ENCODE data around the gene DELE1.
"Not testable (repeated sequence)": the region's sequence is repeated elsewhere in the genome, so short reads cannot be mapped to it uniquely, and the experiment has no call there.

The DELE1 gene

GRCh38 chr5:141883892-141884318, 39.8 kb upstream of the DELE1 start:
- no peak for DNase-seq (ENCODE audit: low read depth in 4 of 4, low spot score in 1 of 4)

GRCh38 chr5:141889282-141889871, 34.3 kb upstream of the DELE1 start:
- no peak for DNase-seq (ENCODE audit: low read depth in 4 of 4, low spot score in 1 of 4)

GRCh38 chr5:141890429-141890828, 33.2 kb upstream of the DELE1 start:
- not testable (repeated sequence) for DNase-seq (ENCODE audit: low read depth in 4 of 4, low spot score in 1 of 4)

- DNase-seq (ENCODE audit: low read depth in 4 of 4, low spot score in 1 of 4): no peak
Observed at GRCh38 chr5:141897425-141897824, 26.2 kb upstream of the DELE1 start.

GRCh38 chr5:141898448-141899049, 25.1 kb upstream of the DELE1 start:
- no peak for DNase-seq (ENCODE audit: low read depth in 4 of 4, low spot score in 1 of 4)

GRCh38 chr5:141902015-141902814, 21.5 kb upstream of the DELE1 start:
- no peak for DNase-seq (ENCODE audit: low read depth in 4 of 4, low spot score in 1 of 4)

GRCh38 chr5:141903261-141903660, 20.4 kb upstream of the DELE1 start:
- DNase-seq (ENCODE audit: low read depth in 4 of 4, low spot score in 1 of 4): no peak

- DNase-seq (ENCODE audit: low read depth in 4 of 4, low spot score in 1 of 4): no peak
Observed at GRCh38 chr5:141904551-141904950, 19.1 kb upstream of the DELE1 start.

- no peak for DNase-seq (ENCODE audit: low read depth in 4 of 4, low spot score in 1 of 4)
Observed at GRCh38 chr5:141906517-141906916, 17.2 kb upstream of the DELE1 start.

- DNase-seq (ENCODE audit: low read depth in 4 of 4, low spot score in 1 of 4): no peak
Observed at GRCh38 chr5:141906972-141907371, 16.7 kb upstream of the DELE1 start.

- no peak for DNase-seq (ENCODE audit: low read depth in 4 of 4, low spot score in 1 of 4)
Observed at GRCh38 chr5:141908796-141909195, 14.9 kb upstream of the DELE1 start.

GRCh38 chr5:141909212-141909611, 14.5 kb upstream of the DELE1 start:
- no peak for DNase-seq (ENCODE audit: low read depth in 4 of 4, low spot score in 1 of 4)

GRCh38 chr5:141910271-141910673, 13.4 kb upstream of the DELE1 start:
- no peak for DNase-seq (ENCODE audit: low read depth in 4 of 4, low spot score in 1 of 4)

GRCh38 chr5:141913560-141914198, 10.0 kb upstream of the DELE1 start:
- DNase-seq (ENCODE audit: low read depth in 4 of 4, low spot score in 1 of 4): no peak

GRCh38 chr5:141914199-141914743, 9.4 kb upstream of the DELE1 start:
- no peak for DNase-seq (ENCODE audit: low read depth in 4 of 4, low spot score in 1 of 4)

GRCh38 chr5:141914797-141915196, 8.9 kb upstream of the DELE1 start:
- no peak for DNase-seq (ENCODE audit: low read depth in 4 of 4, low spot score in 1 of 4)

- no peak for DNase-seq (ENCODE audit: low read depth in 4 of 4, low spot score in 1 of 4)
Observed at GRCh38 chr5:141915881-141916336, 7.8 kb upstream of the DELE1 start.

GRCh38 chr5:141916522-141916921, 7.1 kb upstream of the DELE1 start:
- DNase-seq (ENCODE audit: low read depth in 4 of 4, low spot score in 1 of 4): no peak

GRCh38 chr5:141917760-141918159, 5.9 kb upstream of the DELE1 start:
- no peak for DNase-seq (ENCODE audit: low read depth in 4 of 4, low spot score in 1 of 4)

- DNase-seq (ENCODE audit: low read depth in 4 of 4, low spot score in 1 of 4): no peak
Observed at GRCh38 chr5:141919218-141920119, 4.2 kb upstream of the DELE1 start.

Measured in stimulated activated CD4-positive, alpha-beta T cell treated with anti-CD3 and anti-CD28 coated beads, Interleukin-1b, Interleukin-23, amount 100 ng/mL, for 24 hours (primary cell).